WTC11 (cell line): ENCODE data around the gene TMEM198.

Experiments
- CTCF ChIP-seq: fragments of 200-600 bp; IDR thresholded peaks from 2 replicates; pipeline ENCODE4 v1.8.0; 2022; ENCODE audit warnings: antibody characterized with exemption
- E2F5 ChIP-seq: sonication (generic); formaldehyde crosslinking; IDR thresholded peaks from 2 replicates; pipeline ENCODE4 v1.8.1; 2022; ENCODE audit warnings: mild to moderate bottlenecking, moderate library complexity, missing genetic modification reagents
- NR1H2 ChIP-seq: sonication (generic); formaldehyde crosslinking; IDR thresholded peaks from 2 replicates; pipeline ENCODE4 v1.9.0; 2021; ENCODE audit warnings: mild to moderate bottlenecking, moderate library complexity, missing genetic modification reagents
- TEAD1 ChIP-seq: sonication (generic); formaldehyde crosslinking; IDR thresholded peaks from 2 replicates; pipeline ENCODE4 v1.8.0; 2022; ENCODE audit warnings: mild to moderate bottlenecking, missing genetic modification reagents
- TEAD4 ChIP-seq: sonication (generic); formaldehyde crosslinking; IDR thresholded peaks from 2 replicates; pipeline ENCODE4 v1.8.0; 2022; ENCODE audit warnings: mild to moderate bottlenecking, missing genetic modification reagents
- USF1 ChIP-seq: sonication (generic); formaldehyde crosslinking; IDR thresholded peaks from 2 replicates; pipeline ENCODE4 v1.8.0; 2022; ENCODE audit warnings: mild to moderate bottlenecking, missing genetic modification reagents
- ZNF121 ChIP-seq: sonication (generic); formaldehyde crosslinking; IDR thresholded peaks from 2 replicates; pipeline ENCODE4 v1.8.0; 2023; ENCODE audit warnings: missing genetic modification reagents
- ZNF416 ChIP-seq: fragments of 250-450 bp; sonication (Bioruptor Pico); IDR thresholded peaks from 2 replicates; pipeline ENCODE4 v1.9.0; 2021; ENCODE audit warnings: mild to moderate bottlenecking, inconsistent platforms

GRCh38 chr2:219562049-219563020 is 18.5 kb downstream of the TMEM198 start:
- TF ChIP-seq TEAD4 (CRISPR knock-in tag) (no peak), ZNF416 (CRISPR knock-in tag) (no peak), CTCF (no peak), TEAD1 (CRISPR knock-in tag) (no peak), NR1H2 (no peak), E2F5 (CRISPR knock-in tag) (no peak), USF1 (CRISPR knock-in tag) (0 out of 2 replicates have a peak, but pooled peaks have one; percentile 20), ZNF121 (CRISPR knock-in tag) (no peak)
